ENCODE measurements around the gene KLHL2. TPM values are rescaled to one million over a fixed set of nuclear protein-coding genes. Genes with fewer than 3 reads are reported as not detected.
A peak's percentile ranks its signal among the peaks of the same experiment; 100 is the strongest.

KLHL2 gene
- total and polyA plus RNA-seq, 2 of the 13 experiments (the other 11 are each of a cell fraction or from before 2014, with no cell fraction given) = 9.2 to 17.6 TPM

GRCh38 chr4:165355900-165356300 lies 148.5 kb downstream of the KLHL2 start (continued):
- no peak for TF ChIP-seq ZNF75D (CRISPR knock-in tag; IDR thresholded peaks at IDR 0.05; ENCODE audit: borderline replicate concordance)
- TF ChIP-seq POGZ (CRISPR knock-in tag; IDR thresholded peaks at IDR 0.05) = 0 out of 2 replicates have a peak, but pooled peaks have one; percentile 24
- TF ChIP-seq ZFP37 (CRISPR knock-in tag; IDR thresholded peaks at IDR 0.05; ENCODE audit: borderline replicate concordance) = no peak
- TF ChIP-seq ZNF761 (CRISPR knock-in tag; conservative IDR thresholded peaks at IDR 0.05) = no peak
- no peak for TF ChIP-seq ZNF644 (CRISPR knock-in tag; IDR thresholded peaks at IDR 0.05; ENCODE audit: low read depth)
- no peak for TF ChIP-seq NFYC (CRISPR knock-in tag; IDR thresholded peaks at IDR 0.05)
- peak; percentile 84 for TF ChIP-seq CTCF (CRISPR knock-in tag; IDR thresholded peaks at IDR 0.05)
- TF ChIP-seq ZNF362 (CRISPR knock-in tag; IDR thresholded peaks at IDR 0.05; ENCODE audit: borderline replicate concordance) = 0 out of 2 replicates have a peak, but pooled peaks have one; percentile 30
- TF ChIP-seq GRHL1 (CRISPR knock-in tag; conservative IDR thresholded peaks at IDR 0.05) = no peak
- TF ChIP-seq HNRNPH1 (optimal IDR thresholded peaks at IDR 0.05; ENCODE audit: low read depth, low read length) = no peak
- no peak for TF ChIP-seq ZNF512 (CRISPR knock-in tag; IDR thresholded peaks at IDR 0.05)
- no peak for TF ChIP-seq TFDP1 (CRISPR knock-in tag; IDR thresholded peaks at IDR 0.05; ENCODE audit: borderline replicate concordance)
- no peak for TF ChIP-seq NFKBIZ (CRISPR knock-in tag; IDR thresholded peaks at IDR 0.05)
- TF ChIP-seq ZNF468 (CRISPR knock-in tag; IDR thresholded peaks at IDR 0.05) = no peak
- TF ChIP-seq GATA4 (IDR thresholded peaks at IDR 0.05; ENCODE audit: borderline replicate concordance, low read depth) = no peak
- TF ChIP-seq PRMT3 (CRISPR knock-in tag; IDR thresholded peaks at IDR 0.05; ENCODE audit: borderline replicate concordance, low read depth) = no peak
- TF ChIP-seq PREB (CRISPR knock-in tag; IDR thresholded peaks at IDR 0.05) = no peak
- no peak for TF ChIP-seq CENPBD1 (CRISPR knock-in tag; IDR thresholded peaks at IDR 0.05; ENCODE audit: borderline replicate concordance, low read depth)
- TF ChIP-seq MYNN (CRISPR knock-in tag; IDR thresholded peaks at IDR 0.05; ENCODE audit: low read depth) = no peak
- TF ChIP-seq ZNF629 (CRISPR knock-in tag; conservative IDR thresholded peaks at IDR 0.05) = 0 out of 2 replicates have a peak, but pooled peaks have one; percentile 6
